ENCODE data around the gene ITPR2.
"Not testable (repeated sequence)": the region's sequence is repeated elsewhere in the genome, so short reads cannot be mapped to it uniquely, and the experiment has no call there.

Gene ITPR2

DNA sequence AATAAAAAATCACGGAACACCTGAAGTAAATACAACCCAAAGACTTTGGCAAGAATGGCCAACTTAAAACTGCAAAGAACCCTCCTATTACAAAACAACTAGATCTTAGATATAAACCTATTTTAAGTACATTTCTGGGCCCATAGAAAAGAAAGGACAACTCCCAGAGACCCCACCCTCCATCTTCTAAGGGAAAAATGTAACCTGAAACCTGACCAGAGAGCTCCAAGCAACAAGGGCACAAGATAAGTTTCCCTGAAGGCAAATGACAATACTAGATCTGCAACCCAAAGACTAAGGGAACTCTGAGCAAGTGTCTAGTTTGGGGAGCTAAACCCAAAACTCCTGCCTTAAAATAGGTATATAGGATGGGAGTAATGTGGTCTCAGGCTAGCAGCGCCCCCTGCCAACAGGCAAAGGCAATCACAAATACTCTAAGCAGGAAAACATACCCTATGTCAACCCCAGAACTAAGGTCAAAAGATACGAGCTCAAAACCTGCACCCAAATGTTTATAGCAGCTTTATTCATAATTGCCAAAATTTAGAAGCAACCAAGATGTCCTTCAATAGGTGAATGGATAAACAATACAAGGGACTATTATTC is 218.9 kb downstream of the ITPR2 start:
- DNase-seq = no peak

GRCh38 chr12:26612203-26612602 is 220.8 kb downstream of the ITPR2 start:
- no peak for DNase-seq

GRCh38 chr12:26611598-26611997 is 221.4 kb downstream of the ITPR2 start:
- no peak for DNase-seq

- no peak for DNase-seq
Observed at GRCh38 chr12:26610774-26611173, 222.2 kb downstream of the ITPR2 start.

DNA sequence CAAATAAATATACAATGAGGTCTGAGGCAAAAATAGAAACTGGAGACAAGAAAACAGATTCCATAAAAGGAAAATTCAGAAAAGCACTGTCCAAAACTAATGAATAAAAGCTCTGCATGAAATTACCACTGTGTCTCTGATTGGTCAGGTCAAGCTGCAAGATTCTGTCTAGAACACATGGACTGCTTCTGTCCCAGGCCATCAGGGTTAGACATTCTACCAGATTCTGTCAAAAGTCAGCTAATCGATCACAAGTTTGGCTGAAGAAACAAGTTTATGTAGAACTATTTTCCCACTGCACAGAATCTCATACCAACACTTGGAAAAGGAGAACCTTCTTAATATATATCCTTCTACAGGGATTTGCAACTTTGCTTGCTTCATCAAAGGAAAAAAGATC is 223.0 kb downstream of the ITPR2 start:
- DNase-seq = no peak

DNA sequence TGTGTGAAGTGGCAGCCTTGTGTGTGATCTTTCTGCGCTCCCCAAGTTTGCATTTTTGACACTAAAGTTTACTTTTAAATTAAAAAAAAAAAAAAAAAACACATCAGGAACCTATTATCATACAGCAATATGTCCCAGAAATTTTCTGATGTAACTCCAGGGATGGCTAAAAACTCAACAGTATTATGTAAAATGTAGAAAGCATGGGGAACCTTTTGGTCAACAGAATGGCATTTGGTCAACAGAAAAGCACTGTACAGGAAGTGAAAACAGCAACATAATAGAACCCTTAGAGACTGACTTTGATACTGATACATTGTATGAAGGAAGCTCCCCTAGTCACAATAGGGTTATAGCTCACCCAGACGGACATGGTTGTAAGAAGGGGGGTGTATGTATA is 224.3 kb downstream of the ITPR2 start:
- no peak for DNase-seq

DNA sequence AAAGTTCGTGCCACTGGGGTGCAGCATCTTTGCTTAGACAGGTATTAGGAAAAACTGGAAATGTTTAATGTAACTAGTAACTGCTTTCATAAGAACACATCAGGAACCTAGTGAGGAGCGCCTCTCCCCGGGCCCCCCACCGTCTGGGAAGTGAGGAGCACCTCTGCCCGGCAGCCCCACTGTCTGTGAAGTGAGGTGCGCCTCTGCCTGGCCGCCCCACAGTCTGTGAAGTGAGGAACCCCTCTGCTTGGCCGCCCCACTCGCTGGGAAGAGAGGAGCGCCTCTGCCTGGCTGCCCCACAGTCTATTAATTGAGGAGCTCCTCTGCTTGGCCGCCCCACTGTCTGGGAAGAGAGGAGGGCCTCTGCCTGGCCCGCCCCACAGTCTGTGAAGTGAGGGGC is 224.7 kb downstream of the ITPR2 start:
- DNase-seq = no peak

- no peak for DNase-seq
Observed at GRCh38 chr12:26606911-26607310, 226.1 kb downstream of the ITPR2 start.

- not testable (repeated sequence) for DNase-seq
Observed at GRCh38 chr12:26604813-26605212, 228.2 kb downstream of the ITPR2 start.

GRCh38 chr12:26599096-26599695 is 233.8 kb downstream of the ITPR2 start:
- no peak for DNase-seq

GRCh38 chr12:26595806-26596205 is 237.2 kb downstream of the ITPR2 start:
- no peak for DNase-seq

DNA sequence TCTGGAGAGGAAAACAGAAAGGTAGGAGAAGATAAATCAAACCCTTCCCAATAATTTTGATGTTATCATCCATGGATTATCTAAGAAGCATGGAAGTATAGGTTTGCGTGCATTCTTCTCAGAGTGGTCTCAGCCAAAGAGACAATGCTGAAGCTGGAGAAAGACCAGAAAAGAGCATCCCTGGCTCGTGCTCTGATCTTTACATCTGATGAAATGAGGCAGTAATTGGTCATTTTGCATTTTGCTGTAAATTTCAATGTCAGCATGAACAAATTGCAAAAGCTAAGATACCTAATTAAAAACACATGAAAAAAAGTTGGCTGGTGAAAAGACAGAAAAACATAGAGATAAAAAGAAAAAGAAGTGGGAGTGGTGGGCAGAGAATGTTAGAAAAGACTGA is 252.4 kb downstream of the ITPR2 start:
- DNase-seq = no peak

- no peak for DNase-seq
Observed at GRCh38 chr12:26576266-26576665, 256.7 kb downstream of the ITPR2 start.

GRCh38 chr12:26573225-26573909 is 259.6 kb downstream of the ITPR2 start:
- DNase-seq = no peak

DNA sequence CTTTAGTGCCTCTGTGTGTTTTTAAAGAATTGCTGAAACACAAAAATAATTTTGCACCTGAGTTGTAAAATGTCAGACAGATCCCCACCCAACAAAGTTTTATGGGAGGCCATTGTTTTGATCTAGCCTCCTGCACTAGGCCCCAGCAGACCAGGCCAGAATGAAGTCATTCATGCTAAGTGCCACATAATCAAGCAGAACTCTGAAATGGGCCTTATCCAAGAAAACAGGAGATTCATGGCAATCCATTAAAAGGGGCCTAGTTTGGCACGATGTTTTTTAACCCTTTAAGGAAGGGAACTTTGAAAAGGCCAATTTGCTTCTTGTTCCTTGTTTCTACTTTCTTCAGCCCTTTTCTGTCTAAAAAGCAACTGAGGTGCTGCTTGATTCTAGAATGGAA is 260.9 kb downstream of the ITPR2 start:
- DNase-seq = no peak

DNA sequence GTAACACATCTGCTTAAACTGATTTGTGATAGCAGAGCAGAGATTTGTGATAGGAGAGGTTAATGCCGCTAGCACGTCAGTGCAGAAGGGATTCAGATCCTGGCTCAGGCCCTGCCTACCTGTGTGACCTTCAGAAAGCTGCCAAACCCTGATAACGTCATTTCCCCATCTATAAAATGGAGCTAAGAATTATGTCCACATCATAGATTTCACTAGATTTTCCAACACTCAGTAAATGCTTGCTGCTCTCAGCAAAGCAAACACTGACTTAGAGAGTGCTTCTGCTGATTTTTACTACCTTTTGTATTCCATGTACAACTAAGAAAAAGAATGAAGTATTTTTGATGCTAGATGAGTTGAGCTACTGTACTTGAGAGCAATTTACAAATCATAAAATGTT is 261.4 kb downstream of the ITPR2 start:
- DNase-seq = no peak

DNA sequence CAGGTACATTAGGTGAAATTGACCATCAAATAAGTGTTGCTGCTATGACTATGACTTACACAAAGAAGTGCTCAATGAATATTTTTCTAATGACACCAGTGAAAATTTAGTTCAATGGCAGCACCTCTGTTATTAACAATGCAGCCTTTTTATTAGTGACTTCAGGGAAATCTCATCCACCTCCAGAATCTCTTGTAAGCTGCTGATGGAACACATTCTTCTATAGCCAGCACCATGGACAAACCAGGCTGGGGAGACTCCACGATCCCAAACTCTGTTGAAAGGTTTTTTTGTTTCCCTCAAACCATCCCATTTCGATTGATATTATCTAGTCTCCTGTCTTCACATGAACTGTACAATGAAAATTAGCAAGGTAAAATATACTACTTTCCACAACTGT is 265.9 kb downstream of the ITPR2 start:
- no peak for DNase-seq

DNA sequence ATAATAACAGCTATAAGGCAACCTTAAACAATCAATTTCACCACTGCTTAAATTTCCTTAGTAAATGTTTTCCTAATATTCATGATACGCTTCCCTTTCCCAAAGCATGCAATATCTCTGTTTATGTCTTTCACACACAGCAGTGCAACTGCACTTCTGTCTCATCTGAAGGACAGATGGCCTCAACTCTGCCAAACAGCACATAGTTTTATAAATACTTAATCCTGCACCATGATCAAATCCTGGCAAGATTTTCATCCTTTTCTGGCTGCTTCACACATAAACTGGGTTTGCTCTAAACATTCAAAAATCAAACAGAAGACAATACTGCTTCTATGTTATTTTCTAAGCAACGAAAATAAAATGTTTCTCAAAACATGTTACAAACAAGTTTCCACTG is 266.3 kb downstream of the ITPR2 start:
- DNase-seq = no peak

DNA sequence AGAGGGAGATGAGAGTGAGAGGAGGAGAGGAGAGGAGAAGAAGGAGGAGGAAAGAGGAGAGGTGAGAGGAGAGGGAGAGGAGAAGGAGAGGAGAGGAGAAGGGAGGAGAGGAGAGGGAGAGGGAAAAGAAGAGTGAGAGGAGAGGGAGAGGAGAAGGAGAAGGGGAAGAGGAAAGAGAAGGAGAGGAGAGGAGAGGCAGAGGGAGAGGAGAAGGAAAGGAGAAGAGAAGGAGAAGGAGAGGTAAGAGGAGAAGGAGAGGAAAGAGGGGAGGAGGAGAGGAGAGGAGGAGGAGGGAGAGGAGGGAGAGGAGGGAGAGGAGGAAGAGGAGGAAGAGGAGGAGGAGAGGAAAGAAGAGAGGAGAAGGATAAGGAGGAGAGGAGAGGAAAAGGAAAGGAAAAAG is 266.8 kb downstream of the ITPR2 start:
- no peak for DNase-seq

GRCh38 chr12:26564391-26564790 is 268.6 kb downstream of the ITPR2 start:
- no peak for DNase-seq

DNA sequence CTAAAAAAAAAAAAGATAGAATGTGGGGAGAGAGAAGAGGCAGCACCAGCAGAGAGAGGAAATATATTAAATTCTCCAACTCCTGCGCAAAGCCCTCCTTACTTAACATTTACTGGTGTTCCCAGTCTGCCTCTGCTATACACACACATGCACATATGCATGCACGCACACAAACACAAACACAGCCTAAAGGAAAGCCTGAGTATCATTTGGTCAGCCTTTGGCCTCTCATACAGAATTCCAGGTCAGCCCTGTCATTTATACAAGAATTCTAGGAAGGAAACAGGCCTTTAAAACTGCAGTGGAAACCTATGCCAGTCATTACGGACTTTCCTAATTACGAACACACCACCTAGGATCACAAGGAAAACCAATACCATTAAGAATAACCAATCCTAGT is 269.4 kb downstream of the ITPR2 start:
- no peak for DNase-seq

DNA sequence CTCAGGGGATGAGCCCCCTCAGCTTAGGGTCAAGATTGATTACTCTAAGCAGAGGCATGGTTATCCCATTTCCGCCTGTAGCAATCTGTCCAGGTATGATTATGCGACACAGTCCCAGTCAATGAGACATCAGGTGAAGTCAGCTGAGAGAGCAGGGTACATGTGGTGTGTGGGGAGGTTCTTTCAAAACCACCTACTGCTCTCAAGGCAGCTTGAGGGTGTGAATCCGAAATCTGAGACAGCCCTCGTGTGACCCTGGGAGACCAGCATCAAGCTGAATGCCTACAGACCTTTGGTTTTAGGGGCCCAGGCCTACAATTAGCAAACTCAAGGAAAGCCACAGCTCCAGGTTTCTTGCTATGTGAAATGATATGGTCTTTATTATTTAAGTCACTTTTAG is 275.7 kb downstream of the ITPR2 start:
- DNase-seq = no peak

- DNase-seq = no peak
Observed at GRCh38 chr12:26556916-26557315, 276.1 kb downstream of the ITPR2 start.

DNA sequence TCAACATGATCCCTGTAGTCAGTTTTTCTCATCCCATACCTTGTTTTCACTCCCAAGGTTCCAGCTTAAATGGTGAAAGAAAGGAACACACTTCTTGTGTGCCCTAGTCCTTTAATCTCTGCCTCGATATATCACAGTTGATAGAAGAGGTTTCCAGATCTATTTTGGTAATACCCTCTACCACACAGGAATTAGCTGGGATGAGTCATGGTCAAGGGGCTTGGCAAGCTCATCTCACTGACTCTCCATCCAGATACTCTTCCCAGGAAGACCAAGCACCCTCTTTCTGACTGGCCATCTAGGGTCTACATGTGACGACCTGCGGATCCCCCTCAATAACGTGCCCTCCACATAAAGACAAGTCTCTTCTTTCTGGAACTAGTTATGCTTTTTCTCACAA is 277.9 kb downstream of the ITPR2 start:
- DNase-seq = no peak

DNA sequence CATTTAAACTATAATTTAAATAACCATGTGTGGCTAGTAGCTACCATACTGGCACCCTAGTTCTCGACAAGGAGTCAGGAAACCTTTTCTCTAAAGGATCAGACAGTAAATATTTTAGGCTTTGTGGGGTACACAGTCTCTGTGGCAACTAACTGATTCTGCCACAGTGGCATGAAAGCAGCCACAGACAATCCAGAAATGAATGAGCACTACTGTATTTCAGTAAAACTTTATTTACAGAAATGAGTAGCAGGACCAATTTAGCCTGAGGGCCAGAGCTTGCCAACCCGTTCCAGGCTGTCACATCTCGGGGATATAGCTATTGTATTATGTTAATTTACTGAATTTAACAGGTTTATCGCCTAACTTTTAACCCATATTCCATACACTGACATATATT is 278.7 kb downstream of the ITPR2 start:
- DNase-seq = no peak

Data from NCI-H2227 treated with DMSO at 0.1 percent for 48 hours (cell line).